Liver (tissue), 9 donors: ENCODE measurements around the gene TNS4. TPM values are rescaled to one million over a fixed set of nuclear protein-coding genes. Genes with fewer than 3 reads are reported as not detected.

ENCODE experiments used
- DNase-seq: peaks from one replicate; pipeline ENCODE4 v3.0.0-alpha.2; 2017; ENCODE audit warnings: low spot score
- H3K27ac ChIP-seq, 2 donors: one replicate each; pipeline ENCODE4 v1.7.0; 2013; ENCODE audit warnings: inconsistent platforms in 2 of 2, low read length in 2 of 2, control low read depth in 1 of 2, low read depth in 1 of 2, mild to moderate bottlenecking in 1 of 2
- H3K27me3 ChIP-seq, 4 donors: one replicate each; pipeline versions ENCODE4 v1.6.1 to v1.7.0; 2013; ENCODE audit warnings: low read length in 3 of 4, inconsistent platforms in 1 of 4, mild to moderate bottlenecking in 1 of 4, moderate library complexity in 1 of 4; ENCODE audit not compliant: control insufficient read depth in 4 of 4, insufficient read depth in 4 of 4
- H3K36me3 ChIP-seq, 4 donors: one replicate each; pipeline versions ENCODE4 v1.6.1 to v1.7.0; 2013; ENCODE audit warnings: low read length in 3 of 4, mild to moderate bottlenecking in 3 of 4, low read depth in 1 of 4, moderate library complexity in 1 of 4; ENCODE audit not compliant: control insufficient read depth in 4 of 4, insufficient read depth in 3 of 4
- H3K4me1 ChIP-seq, 4 donors: one replicate each; pipeline versions ENCODE4 v1.6.1 to v1.7.0; 2013; ENCODE audit warnings: low read length in 3 of 4, mild to moderate bottlenecking in 3 of 4, moderate library complexity in 1 of 4; ENCODE audit not compliant: control insufficient read depth in 4 of 4, insufficient read depth in 4 of 4
- H3K4me3 ChIP-seq, 3 donors: one replicate each; pipeline versions ENCODE4 v1.6.1 to v1.7.0; 2013; ENCODE audit warnings: low read length in 3 of 3, control low read depth in 1 of 3, low read depth in 1 of 3, mild to moderate bottlenecking in 1 of 3
- H3K9ac ChIP-seq, 2 donors: one replicate each; pipeline ENCODE4 v1.7.0; 2013; ENCODE audit warnings: low read length in 2 of 2, mild to moderate bottlenecking in 2 of 2, moderate library complexity in 2 of 2, control low read depth in 1 of 2, low read depth in 1 of 2
- H3K9me3 ChIP-seq, 4 donors: one replicate each; pipeline versions ENCODE4 v1.6.1 to v1.7.0; 2013; ENCODE audit warnings: low read length in 3 of 4; ENCODE audit not compliant: control insufficient read depth in 4 of 4
- CTCF ChIP-seq: fragments of 150-350 bp; IDR thresholded peaks from 2 replicates; pipeline ENCODE4 v1.5.1; 2017; ENCODE audit warnings: improper control_type of control experiment, low read depth, low read length; ENCODE audit not compliant: missing input control
- EGR1 ChIP-seq, 2 donors: IDR thresholded peaks; 2 replicates each; pipeline ENCODE4 v1.6.1; 2016 to 2018; ENCODE audit warnings: antibody characterized with exemption in 2 of 2, low read depth in 2 of 2
- FOXA1 ChIP-seq: IDR thresholded peaks from 2 replicates; pipeline ENCODE4 v1.6.1; 2016; ENCODE audit warnings: antibody characterized with exemption
- FOXA2 ChIP-seq: IDR thresholded peaks from 2 replicates; pipeline ENCODE4 v1.6.1; 2016; ENCODE audit warnings: antibody characterized with exemption
- GABPA ChIP-seq, 2 donors: IDR thresholded peaks in 1 of 2; conservative IDR thresholded peaks in 1 of 2; 2 replicates each; pipeline ENCODE4 v1.6.1; 2016; ENCODE audit warnings: antibody characterized with exemption in 2 of 2, mild to moderate bottlenecking in 1 of 2, moderate library complexity in 1 of 2
- HNF4A ChIP-seq, 2 donors: conservative IDR thresholded peaks; 2 replicates each; pipeline ENCODE4 v1.6.1; 2016; ENCODE audit warnings: antibody characterized with exemption in 2 of 2, mild to moderate bottlenecking in 2 of 2
- HNF4G ChIP-seq: IDR thresholded peaks from 2 replicates; pipeline ENCODE4 v1.6.1; 2016; ENCODE audit warnings: antibody characterized with exemption
- JUND ChIP-seq, 2 donors: IDR thresholded peaks; 2 replicates each; pipeline ENCODE4 v1.6.1; 2016; ENCODE audit warnings: antibody characterized with exemption in 2 of 2
- MAX ChIP-seq: IDR thresholded peaks from 2 replicates; pipeline ENCODE4 v1.6.1; 2016; ENCODE audit warnings: antibody characterized with exemption
- NR2F2 ChIP-seq: IDR thresholded peaks from 2 replicates; pipeline ENCODE4 v1.6.1; 2016; ENCODE audit warnings: antibody characterized with exemption
- RAD21 ChIP-seq, 2 donors: IDR thresholded peaks; 2 replicates each; pipeline ENCODE4 v1.6.1; 2016; ENCODE audit warnings: antibody characterized with exemption in 2 of 2, mild to moderate bottlenecking in 2 of 2
- RXRA ChIP-seq, 2 donors: IDR thresholded peaks; 2 replicates each; pipeline ENCODE4 v1.6.1; 2017 to 2018; ENCODE audit warnings: antibody characterized with exemption in 2 of 2, mild to moderate bottlenecking in 1 of 2
- SP1 ChIP-seq: IDR thresholded peaks from 2 replicates; pipeline ENCODE4 v1.6.1; 2018; ENCODE audit warnings: antibody characterized with exemption, mild to moderate bottlenecking
- TAF1 ChIP-seq: conservative IDR thresholded peaks from 2 replicates; pipeline ENCODE4 v1.6.1; 2016; ENCODE audit warnings: antibody characterized with exemption, mild to moderate bottlenecking
- YY1 ChIP-seq: IDR thresholded peaks from 2 replicates; pipeline ENCODE4 v1.6.1; 2016; ENCODE audit warnings: antibody characterized with exemption, mild to moderate bottlenecking
- ZBTB33 ChIP-seq: IDR thresholded peaks from 2 replicates; pipeline ENCODE4 v1.6.1; 2016; ENCODE audit warnings: antibody characterized with exemption
- WGBS: extraction: QIAGEN DNeasy Blood & Tissue Kit; methylation state at CpG from one replicate; pipeline ENCODE4 v1.1.7; 2013; 5-methylcytosine and 5-hydroxymethylcytosine counted together
- polyA plus RNA-seq, 2 donors: library from polyadenylated mRNA; stranded (reverse) in 1 of 2; unstranded in 1 of 2; fragments of 200-250 nt in 1 of 2; fragments of >200 nt in 1 of 2; fragmentation: Nextera tagmentation in 1 of 2; extraction: Ambion mirVana in 1 of 2; gene quantifications; one replicate each; pipeline versions ENCODE4 v1.2.1 to v1.2.3, GENCODE V29; 2013 to 2015
- total RNA-seq, 2 donors: library from RNA; depleted of rRNA; stranded (reverse); fragments of >200 nt; gene quantifications; one replicate each; pipeline ENCODE4 v1.2.3, GENCODE V29; 2014
- TF ChIP-seq, protein P1 (sequence below): IDR thresholded peaks from 2 replicates; pipeline ENCODE4 v1.6.1; 2016; ENCODE audit warnings: antibody characterized with exemption
- TF ChIP-seq, protein P2 (sequence below): IDR thresholded peaks from 2 replicates; pipeline ENCODE4 v1.6.1; 2016; ENCODE audit warnings: antibody characterized with exemption, mild to moderate bottlenecking
- donor health status: healthy.
- donor health status: healthy.
- donor health status: healthy.
- donor health status: healthy.
- donor health status: healthy.

The TNS4 gene
- total and polyA plus RNA-seq, 4 donors, result 0.08 TPM; not detected in 3

DNA sequence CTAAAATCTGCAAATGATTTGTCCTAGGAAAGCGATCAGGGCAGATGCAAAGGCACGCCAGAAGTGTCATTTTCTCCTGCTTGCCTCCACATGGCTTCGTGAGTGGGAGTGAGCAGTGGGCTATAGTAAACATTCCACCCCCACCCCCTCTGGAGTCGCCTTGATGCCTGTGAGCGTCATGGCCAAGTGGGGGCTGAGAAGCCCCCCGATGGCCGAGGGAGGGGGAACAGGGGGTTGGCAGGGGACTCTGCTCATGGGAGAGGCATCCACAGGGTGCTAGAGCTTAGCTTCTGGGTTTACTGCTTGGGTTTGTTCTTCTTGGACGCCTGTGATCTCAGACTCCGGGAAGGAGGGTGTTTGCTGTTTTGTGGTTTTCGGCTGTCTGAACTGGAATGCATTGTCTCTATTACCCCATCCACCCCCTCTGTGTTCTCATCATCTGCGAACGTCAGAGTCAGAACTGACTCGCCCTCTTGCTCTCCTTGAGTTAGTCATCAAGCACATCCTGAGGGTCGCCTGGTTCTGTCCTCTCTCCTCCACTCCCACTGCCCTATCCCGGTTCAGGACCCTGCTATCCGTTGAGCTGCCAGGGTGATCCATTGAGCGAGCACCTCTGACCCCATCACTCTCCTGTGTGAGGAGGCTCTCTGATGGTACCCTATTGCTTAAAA, 15.4 kb downstream of the TNS4 start:
- Histone ChIP-seq H3K27ac (no peak overlapping the region), H3K4me1 (no peaks in the 10 kb centered on the region), H3K27me3 (no peaks in the 10 kb centered on the region), H3K9me3 (no peaks in the 10 kb centered on the region), H3K36me3 (no peaks in the 10 kb centered on the region), H3K9ac (no peak overlapping the region), H3K4me3 (no peak overlapping the region)
- DNase-seq, result no peak
- WGBS, result 58% methylated on average over 17 of the region's 17 CpGs
- TF ChIP-seq SP1 (no peak), GABPA (IDR thresholded peaks at IDR 0.05 in 1 of 2, conservative IDR thresholded peaks at IDR 0.05 in 1 of 2) (no peak), HNF4G (no peak), JUND (IDR thresholded peaks at IDR 0.05) (no peak), YY1 (no peak), MAX (no peak), ZBTB33 (no peak), RXRA (IDR thresholded peaks at IDR 0.05) (no peak), FOXA2 (no peak), CTCF (no peak), RAD21 (IDR thresholded peaks at IDR 0.05) (no peak), NR2F2 (no peak), EGR1 (IDR thresholded peaks at IDR 0.05; ENCODE audit: low read depth in 2 of 2) (no peak)
- TF ChIP-seq, protein P1, sequence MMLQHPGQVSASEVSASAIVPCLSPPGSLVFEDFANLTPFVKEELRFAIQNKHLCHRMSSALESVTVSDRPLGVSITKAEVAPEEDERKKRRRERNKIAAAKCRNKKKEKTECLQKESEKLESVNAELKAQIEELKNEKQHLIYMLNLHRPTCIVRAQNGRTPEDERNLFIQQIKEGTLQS, result no peak

DNA sequence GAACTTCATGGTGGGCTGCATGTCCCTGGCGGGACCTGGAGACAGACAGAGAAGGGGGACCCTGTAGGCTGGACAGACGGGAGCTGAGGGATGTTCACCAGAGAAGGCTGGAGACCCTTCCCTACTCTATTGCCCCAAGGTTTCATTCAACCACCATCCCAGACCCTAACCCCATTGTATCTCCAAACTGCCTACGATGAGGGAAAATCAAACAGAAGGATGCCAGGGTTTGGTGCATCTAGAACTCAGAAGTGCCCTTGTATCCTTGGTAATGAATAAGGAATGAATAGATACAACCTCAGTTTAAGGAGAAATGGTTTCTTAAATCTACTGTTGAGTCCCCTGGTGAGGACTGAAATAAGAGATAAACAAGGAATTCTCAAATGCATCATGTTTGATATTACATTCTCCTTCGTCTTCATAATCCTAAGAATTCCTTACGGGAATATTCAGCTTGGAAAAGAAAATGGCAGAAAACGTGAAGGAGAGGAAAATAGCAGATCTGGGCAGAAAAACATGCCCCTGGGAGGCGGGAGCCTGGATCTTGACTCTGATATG, 16.4 kb downstream of the TNS4 start:
- H3K4me1 ChIP-seq, result no peaks in the 10 kb centered on the region
- no peak overlapping the region for H3K27ac ChIP-seq
- no peaks in the 10 kb centered on the region for H3K36me3 ChIP-seq
- DNase-seq, result no peak
- no peak overlapping the region for H3K4me3 ChIP-seq
- H3K9ac ChIP-seq, result no peak overlapping the region
- 83% methylated on average over 7 of the region's 7 CpGs for WGBS
- H3K27me3 ChIP-seq, result no peaks in the 10 kb centered on the region
- H3K9me3 ChIP-seq, result no peaks in the 10 kb centered on the region
- TF ChIP-seq FOXA2 (no peak), YY1 (no peak), RAD21 (IDR thresholded peaks at IDR 0.05) (no peak), EGR1 (IDR thresholded peaks at IDR 0.05; ENCODE audit: low read depth in 2 of 2) (no peak), MAX (no peak), HNF4G (no peak), FOXA1 (no peak), JUND (IDR thresholded peaks at IDR 0.05) (no peak), CTCF (no peak), RXRA (IDR thresholded peaks at IDR 0.05) (no peak), SP1 (no peak), TAF1 (no peak), HNF4A (conservative IDR thresholded peaks at IDR 0.05) (no peak), NR2F2 (no peak)
- TF ChIP-seq, protein P2, sequence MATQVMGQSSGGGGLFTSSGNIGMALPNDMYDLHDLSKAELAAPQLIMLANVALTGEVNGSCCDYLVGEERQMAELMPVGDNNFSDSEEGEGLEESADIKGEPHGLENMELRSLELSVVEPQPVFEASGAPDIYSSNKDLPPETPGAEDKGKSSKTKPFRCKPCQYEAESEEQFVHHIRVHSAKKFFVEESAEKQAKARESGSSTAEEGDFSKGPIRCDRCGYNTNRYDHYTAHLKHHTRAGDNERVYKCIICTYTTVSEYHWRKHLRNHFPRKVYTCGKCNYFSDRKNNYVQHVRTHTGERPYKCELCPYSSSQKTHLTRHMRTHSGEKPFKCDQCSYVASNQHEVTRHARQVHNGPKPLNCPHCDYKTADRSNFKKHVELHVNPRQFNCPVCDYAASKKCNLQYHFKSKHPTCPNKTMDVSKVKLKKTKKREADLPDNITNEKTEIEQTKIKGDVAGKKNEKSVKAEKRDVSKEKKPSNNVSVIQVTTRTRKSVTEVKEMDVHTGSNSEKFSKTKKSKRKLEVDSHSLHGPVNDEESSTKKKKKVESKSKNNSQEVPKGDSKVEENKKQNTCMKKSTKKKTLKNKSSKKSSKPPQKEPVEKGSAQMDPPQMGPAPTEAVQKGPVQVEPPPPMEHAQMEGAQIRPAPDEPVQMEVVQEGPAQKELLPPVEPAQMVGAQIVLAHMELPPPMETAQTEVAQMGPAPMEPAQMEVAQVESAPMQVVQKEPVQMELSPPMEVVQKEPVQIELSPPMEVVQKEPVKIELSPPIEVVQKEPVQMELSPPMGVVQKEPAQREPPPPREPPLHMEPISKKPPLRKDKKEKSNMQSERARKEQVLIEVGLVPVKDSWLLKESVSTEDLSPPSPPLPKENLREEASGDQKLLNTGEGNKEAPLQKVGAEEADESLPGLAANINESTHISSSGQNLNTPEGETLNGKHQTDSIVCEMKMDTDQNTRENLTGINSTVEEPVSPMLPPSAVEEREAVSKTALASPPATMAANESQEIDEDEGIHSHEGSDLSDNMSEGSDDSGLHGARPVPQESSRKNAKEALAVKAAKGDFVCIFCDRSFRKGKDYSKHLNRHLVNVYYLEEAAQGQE, result no peak
- TF ChIP-seq, protein P1, result no peak
